ENCODE data around the gene CDC42BPA.
A peak's percentile ranks its signal among the peaks of the same experiment; 100 is the strongest.
"Not testable (repeated sequence)": the region's sequence is repeated elsewhere in the genome, so short reads cannot be mapped to it uniquely, and the experiment has no call there.

Gene CDC42BPA

DNA sequence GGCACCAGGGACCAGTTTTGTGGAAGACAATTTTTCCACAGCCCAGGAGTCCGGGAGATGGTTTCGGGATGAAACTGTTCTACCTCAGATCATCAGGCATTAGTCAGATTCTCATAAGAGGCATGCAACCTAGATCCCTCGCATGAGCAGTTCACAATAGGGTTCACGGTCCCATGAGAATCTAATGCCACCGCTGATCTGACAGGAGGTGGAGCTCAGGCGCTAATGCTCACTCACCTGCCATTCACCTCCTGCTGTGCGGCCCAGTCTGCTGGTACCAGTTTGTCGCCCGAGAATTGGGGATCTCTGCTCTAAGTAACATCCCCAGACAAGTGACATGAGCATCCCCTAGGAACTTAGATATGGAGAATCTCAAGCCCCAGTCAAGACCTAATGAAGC, 197.5 kb downstream of the CDC42BPA start:
- DNase-seq, result peak in 1 of 3 experiments; percentile 14

DNA sequence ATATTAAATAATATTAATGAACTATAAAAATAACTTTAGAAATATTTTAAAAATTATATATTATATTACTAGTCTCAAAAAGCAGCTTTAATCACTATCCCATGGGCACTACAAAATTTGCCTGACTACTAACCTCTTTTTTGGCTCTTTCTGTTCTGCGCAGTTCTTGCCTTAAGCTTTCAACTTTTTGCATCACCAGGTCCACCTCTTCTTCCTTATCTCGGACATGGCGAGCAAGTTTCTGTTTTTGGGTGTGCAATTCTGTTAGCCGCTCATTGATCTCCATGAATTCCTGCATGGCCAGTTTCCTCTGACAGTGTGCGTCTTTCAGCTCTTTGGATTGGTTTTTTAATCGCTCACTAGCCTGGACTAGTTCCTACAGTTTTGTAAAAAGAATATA, 205.8 kb downstream of the CDC42BPA start:
- DNase-seq, result no peak

DNA sequence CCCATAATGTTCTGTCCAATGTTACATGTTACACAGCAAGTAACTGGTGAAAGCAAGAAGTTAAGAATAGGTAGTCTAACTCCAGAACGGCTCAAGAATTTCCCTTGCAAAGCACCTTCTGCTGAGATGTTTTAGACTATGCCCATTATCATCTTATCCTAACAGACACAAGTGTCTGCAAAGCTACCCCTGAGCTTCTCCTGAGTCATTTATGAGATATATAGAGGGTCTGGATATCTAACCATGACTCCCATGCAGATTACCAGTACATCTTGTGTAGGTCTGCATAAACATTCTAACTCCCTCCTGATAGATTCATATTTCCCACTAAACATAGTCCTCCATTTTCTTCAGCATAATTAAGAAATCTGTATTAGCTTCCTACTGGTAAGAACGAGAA, 206.5 kb downstream of the CDC42BPA start:
- no peak for DNase-seq

DNA sequence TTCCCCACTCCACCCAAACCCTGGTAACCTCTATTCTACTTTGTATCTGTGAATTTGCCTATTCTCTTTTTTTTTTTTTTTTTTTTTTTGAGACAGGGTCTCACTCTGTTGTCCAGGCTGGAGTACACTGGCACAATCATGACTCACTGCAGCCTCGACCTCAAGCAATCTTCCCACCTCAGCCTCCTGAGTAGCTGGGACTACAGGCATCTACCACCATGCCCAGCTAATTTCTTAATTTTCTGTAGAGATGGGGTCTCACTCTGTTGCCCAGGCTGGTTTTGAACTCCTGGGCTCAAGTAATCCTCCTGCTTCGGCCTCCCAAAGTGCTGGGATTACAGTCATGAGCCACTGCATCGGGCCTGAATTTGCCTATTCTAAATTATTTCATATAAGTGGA, 213.0 kb downstream of the CDC42BPA start:
- not testable (repeated sequence) for DNase-seq

DNA sequence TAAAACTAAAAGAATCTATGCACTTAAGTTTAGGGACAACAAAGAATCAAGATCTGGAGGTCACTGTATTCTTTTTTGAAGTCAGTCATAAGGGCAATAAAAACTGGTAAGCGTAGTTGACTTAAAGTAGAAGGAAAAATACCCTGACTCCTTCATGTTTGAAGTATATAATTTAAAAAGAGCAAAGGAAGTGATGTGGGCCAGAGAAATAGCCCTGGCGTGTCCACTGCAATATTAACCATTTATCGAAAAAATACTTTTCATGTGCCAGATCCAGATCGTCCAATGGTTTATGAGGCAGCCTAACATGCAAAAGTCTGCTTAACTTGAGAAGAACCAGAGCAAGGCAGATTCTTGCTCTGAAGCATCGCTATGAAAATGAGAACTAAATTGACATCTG, 216.2 kb downstream of the CDC42BPA start:
- DNase-seq, result no peak

DNA sequence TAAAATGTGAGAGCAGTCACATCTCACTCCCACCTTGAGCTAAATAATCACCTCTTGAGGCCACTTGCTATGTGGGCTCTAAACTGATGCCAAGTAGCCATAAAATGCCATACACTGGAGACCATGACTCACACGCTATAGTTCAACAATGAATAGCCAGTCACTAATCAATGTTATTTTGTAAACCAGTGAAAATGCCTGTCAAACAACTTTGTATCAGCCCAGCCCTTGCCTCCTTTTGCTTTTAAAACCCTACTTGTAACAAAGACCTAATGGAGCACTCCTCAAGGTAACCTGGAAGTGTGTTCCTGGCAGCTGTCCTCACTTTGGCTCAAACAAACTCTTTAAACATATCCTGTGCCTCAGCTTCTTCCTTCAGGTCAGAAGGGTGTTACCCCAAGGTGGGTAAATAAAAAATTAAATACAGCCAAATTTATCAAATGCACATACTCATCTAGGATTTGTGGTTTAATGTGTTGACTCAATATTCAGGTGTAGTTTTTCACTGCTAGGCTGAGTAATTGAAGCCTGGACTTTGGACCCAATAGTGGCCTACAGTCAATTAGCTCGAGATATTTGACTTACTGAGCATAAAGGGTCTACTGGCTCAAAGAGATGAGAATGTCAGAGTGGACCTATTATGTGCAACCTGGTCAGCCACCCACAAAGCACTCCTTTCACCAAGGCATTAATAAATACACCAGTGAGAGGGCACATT, 223.9 kb downstream of the CDC42BPA start:
- no peak for DNase-seq

DNA sequence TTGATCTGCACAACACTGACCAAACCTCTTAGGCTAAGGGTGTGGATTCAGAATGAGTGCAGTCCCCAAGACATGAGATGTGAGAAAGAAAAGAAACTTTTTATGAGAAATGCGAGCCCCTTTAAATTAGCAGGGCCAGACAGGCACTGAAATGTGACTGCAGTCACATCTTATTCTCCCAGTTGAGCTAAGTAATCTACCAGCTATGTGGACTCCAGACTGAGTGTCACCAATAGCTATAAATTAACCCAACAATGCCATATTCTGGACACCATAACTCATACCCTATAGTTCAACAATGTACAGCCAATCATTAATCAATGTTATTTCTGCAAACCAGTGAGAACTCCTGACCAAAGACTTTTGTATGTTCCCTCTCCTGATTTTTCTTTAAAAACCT, 225.0 kb downstream of the CDC42BPA start:
- no peak for DNase-seq

DNA sequence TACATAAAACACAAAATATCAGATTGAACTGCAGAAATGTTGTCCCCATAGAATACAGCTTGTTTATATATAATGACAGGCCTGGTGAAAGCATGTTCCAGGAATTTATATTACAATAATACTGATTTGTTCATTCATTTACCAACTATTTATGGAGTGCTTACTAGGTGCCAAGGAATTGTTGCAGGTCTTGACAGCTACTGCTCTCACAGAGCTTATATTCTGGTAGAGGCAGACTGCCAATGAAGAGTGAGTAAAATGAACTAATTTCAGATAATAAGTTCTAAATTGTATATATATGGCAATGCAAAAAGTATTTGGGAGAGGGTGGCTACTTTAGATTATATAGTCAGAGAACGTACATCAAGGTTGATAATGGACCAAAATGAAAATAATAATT, 226.2 kb downstream of the CDC42BPA start:
- no peak for DNase-seq

DNA sequence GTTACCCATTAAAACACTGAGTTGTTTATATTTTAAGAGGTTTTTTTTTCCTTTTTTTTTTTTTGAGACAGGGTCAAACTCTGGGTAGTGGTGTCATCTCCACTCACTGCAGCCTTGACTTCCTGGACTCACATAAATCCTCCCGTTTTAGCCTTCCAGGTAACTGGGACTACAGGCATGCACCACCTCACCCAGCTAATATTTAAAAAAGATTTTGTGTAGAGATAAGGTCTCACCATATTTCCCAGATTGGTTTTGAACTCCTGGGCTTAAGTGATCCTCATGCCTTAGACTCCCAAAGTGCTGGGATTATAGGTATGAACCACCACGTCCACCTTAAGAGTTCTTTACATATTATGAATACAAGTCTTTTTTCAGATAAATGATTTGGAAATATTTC, 231.7 kb downstream of the CDC42BPA start:
- DNase-seq, result no peak

DNA sequence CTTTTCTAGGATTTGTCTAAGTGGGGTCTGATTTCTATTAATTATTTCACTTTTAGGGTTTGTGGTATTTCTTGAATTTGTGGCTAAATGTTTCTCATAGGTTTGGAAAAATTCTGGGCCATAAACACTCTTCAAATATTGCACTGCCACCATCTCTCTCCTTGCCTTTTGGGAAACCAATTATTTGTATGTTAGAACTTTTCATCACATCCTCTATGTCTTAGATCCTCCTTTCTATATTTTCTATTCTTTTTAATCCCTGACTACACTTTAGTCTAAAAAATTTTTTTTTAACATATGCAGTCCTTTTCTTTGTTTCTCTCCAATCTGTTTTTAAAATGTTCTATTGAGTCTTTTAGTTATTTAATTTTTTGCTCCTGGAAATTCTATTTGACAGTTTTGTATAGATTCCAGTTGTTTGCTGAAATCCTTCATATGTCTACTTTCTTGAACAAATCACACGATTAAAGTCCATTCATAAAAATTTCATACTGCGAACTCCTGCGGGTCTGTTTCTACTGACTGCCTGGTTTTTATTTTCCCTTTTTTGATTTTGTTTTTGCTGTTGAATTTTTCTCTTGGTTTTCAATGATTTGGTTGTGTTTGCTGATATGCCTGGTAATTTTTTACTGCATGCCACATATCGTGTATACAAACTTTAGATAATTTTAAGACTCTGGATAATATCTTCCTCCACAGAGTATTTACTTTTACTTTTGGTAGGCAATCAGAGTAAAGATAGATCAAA, 235.1 kb downstream of the CDC42BPA start:
- DNase-seq, result no peak

DNA sequence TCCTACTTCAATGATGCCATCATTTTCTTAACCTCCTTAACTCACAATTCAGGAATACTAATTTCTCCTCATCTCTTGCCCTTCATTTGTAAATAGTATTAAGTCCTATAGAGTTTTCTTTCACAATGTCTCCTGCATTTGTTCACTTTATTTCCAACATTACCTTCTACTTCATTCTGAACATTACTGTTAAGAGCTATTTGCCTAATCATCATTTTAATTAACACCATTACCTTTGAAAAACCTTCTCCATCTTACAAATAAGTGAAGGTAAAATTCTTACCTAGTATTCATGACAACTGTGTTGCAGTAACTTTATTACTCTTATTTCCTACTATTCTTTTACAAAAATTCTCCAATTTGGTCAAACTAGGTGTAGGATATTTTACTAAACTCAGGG, 240.5 kb downstream of the CDC42BPA start:
- no peak for DNase-seq

DNA sequence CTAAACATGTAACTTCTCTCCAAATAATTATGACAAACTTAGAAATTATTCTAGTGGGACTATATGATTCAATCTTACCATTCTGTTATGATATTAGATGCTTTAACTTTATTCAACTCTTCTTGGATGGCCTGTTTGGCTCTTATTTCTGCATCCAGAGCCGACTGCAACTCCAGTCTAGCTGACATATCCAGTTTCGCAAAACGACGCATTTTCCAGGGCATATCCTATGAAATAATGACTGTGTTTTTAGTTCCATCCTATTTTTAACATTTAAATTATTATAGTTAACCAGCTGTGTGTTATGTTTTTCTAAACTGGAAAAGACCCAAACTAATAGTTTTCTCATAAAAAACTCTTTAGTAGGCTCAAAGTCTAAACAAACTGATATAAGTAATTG, 244.5 kb downstream of the CDC42BPA start:
- DNase-seq, result no peak

DNA sequence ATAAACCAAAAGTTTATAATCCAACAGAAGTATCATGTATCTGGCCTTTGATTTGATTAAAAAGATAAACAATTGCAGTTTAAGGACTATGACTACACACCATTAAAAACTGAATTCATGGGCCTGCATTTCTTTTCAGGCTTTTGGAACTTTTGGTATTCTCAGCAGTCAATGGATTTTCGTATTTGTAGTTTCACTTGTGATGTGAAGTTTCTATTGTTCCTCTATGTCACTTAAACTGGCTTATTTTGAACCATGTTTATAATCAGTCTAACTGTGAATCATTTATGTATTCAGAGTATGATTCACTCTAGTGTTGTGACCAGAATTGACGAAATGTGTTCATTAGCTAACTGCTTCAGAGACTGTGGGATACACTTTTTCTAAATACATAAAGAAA, 245.3 kb downstream of the CDC42BPA start:
- DNase-seq, result no peak

DNA sequence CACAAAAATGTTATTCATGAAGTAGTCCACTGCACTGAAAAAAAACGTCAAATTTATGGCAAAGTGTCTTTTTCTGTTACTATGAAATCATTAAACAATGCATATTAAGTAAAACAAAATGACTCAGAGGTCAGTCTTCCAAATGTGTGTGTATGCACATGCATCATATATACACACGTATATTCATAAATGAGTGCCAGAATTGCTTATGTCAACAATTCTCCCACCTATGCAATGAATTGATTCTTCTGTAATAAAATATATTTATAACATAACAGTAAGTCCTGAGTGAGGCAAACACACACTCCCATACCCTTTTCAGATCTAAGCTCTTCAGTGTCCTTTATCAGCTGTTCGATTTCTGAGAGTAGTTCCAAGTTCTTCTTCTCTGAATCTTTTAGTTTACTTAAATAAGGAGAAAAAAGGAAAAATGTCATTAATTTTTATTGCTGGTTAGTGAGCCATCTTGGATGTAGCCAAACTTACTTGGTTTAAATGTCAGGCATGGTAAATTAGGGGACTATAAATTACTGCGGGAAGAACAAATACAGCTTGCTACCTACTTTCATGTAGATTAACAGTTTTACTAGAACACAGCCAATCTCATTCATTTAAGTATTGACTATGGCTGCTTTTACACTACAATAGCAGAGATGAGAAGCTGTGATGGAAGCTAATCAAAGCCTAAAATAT, 246.3 kb downstream of the CDC42BPA start:
- no peak for DNase-seq

DNA sequence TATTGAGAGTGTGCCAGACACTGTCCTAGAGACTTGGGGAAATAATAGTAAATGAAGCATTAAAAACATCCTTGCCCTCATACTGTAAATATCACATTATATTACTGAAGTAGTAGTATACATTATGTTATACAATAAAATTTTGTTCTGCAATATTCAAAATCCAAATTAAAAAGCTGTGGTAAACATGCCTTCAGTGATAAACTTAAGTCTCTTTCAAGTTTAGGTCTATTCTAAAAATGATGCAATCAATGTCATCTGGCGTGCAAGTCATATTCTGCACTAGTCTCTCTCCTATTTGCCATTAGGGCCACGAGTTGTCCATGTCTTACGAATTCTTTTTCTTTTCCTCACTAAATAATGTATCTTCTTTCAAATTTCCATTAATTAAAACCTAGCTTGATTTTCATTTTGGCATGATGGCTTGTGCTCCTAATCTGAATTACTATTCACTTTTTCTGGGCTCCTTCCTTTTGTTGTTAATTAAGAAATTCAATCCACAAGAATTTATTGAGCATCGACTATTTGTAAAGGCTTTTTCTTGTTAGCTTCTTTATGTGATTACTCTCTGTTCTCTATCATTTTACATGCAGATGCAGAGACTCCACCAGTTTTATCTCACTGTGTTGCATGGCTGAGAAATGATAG, 247.5 kb downstream of the CDC42BPA start:
- no peak for DNase-seq

DNA sequence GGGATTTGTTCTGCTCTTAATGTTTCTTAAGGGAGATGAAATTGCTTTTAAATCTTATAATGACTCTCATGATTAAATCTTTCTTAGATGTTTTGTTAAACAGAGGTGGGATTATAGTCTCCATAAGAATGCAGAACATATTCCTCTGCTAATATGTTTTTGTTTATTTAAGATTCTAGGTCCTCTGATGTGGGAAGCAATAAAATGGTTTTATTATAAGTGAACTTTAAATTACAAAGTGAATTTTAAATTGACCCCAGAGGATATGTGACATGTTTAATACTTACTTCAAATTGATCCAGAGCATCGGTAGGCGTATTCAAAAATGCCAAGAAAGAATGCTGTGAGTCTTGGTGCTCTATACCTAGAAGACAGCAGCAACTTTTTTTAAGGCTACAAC, 248.8 kb downstream of the CDC42BPA start:
- DNase-seq, result no peak

DNA sequence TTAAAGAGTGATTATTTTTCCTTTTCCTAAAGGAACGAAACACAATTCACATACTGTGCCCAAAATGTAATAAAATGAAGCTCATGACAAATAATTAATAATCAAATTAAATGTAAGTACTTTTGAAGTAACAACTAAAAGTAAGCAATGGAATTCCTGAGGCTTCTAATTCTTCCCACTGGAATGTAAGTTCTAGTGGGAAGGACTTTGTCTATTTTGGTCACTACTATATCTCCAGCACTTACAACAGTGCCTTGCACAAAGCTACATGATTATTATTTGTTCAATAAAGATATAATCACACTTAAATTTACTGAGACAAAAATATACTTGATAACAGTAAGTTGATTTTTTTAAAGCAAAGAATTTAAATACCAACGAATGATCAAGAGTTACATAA, 249.4 kb downstream of the CDC42BPA start:
- DNase-seq, result no peak

DNA sequence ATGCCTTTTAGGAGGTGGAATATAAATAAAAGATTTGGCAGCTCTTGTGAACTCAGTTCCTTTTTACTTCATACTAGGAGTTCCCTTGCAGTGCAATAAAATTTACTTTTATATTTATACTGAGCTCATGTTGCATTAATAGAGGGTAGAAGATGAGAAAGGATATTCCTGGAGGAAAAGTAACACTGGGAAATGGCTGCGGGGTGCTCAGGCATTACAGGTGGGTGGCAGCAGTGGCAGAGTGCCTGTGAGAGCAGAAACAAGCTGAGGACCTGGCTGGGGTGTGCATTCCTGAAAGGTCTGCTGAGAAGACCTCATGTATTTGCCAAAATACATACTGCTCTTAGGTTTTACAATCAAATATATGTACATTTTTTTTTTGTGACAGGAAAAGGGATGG, 251.3 kb downstream of the CDC42BPA start:
- DNase-seq, result no peak

DNA sequence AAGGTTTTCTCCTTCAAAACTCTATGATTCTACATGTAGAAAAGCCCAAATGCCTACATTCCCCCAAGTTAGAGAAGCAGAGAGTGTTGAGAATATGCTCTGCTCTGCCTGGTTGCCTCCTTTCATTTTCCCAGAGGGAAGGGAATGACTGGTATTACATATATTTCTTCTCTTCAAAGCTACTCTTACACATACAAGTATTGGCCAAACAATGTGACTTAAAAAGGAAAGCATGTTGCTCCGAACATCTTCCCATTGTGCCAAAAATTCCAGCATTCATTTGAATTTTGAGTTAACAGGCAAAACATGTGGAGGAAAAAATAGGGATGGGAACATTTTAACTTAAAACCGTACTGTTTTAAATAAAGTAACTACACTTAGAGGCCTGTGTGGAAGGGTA, 253.0 kb downstream of the CDC42BPA start:
- no peak for DNase-seq

DNA sequence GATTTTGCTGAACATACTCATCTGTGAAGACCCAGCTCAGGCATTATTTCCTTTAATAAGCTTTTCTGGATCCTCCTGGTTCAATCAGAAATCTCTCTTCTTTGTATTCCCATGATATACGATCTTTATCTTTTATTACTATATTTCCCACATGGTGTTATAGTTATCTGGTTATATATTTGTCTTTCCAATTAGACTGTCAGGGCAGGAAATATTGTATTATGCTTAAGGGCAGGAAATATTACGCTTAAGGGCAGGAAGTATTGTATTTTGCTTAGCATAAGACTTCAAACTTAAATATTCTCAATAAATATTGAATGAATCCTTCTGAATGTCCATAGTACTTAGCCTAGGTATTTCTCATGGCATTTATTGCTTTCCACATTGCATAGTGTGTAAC, 256.0 kb downstream of the CDC42BPA start:
- DNase-seq, result no peak

DNA sequence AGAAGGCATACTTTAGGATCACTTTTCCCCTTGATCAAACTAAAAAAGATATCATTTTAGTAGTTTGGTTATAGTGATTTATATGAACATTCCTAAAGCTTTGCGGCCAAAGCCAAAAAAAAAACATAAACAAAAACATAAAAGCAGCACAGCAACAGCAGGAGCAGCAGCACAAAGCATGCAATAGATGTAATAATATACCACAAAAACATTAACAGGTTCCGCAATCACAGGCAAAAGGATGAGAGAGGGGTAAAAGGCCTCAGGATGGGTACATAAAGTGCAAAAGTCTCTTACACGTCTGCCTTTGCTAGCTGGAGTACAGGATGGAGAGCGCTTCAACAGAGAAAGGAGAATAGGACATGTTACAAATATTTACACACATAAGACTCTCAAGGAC, 259.2 kb downstream of the CDC42BPA start:
- DNase-seq, result no peak

DNA sequence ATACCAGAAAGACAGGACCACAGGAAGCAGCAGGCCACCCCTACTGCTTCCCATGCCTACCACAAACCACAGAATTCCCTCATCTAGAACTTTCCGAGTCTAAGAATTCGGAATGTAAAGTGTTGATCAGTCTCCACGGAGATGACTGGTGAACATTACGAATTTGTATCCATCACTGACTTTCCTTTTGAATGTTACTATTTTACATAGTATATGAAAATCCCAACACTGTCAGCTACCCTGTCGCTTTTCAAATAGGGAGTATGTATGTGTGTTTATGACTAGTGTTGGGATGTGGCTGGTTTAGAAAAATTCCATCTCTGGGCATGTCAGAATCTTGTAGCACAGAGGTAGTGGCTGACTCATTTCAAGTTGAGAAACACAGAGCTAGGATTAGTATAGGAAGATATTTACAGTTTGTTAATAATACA, 260.0 kb downstream of the CDC42BPA start:
- no peak for DNase-seq

DNA sequence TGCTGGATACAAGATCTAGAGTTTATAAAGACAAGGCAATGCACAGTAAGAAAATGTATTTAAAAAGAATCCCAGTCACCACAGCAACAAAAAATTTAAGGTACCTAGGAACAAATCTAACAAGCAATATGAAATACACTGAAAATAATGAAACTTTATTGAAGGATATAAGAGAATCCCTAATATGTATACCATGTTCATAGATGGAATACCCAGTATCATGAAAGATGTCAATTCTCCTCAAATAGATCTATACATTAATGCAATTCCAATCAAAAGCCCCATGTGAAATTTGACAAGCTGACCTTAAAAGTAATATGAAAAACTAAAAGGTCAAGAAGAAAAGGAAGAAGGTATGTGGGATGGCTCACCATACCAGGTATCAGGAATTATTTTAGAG, 269.0 kb downstream of the CDC42BPA start:
- DNase-seq, result no peak

DNA sequence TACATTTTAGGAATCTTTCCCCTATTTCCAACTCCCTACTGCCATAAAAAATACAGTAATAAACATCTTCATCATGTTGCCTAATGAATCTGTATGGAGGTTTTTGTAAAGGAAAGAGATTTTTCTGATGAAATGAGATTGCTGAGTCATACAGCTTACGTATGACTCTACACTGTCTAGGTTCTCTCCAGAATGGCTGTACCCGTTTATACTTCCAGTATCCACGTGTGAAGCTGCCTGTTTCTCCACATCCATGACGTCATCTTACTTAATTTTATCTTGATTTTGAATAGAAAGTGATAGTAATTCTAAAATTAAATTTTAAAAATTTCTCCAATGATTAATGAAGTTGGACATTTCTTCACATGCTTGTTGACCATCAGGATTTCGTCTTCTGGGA, 274.5 kb downstream of the CDC42BPA start:
- DNase-seq, result no peak
